ENCODE results near the gene OLIG2. TPM values are rescaled to one million over a fixed set of nuclear protein-coding genes. Genes with fewer than 3 reads are reported as not detected.

The OLIG2 gene
- total RNA-seq, 4 donors from 2014 or later, result not detected

GRCh38 chr21:33035147-33035546 is 9.4 kb downstream of the OLIG2 start:
- no peaks in the 10 kb centered on the region for H3K9me3 ChIP-seq
- H3K4me1 ChIP-seq, result no peaks in the 10 kb centered on the region
- no peaks in the 10 kb centered on the region for H3K36me3 ChIP-seq
- TF ChIP-seq CTCF (IDR thresholded peaks at IDR 0.05) (no peak), POLR2A (IDR thresholded peaks at IDR 0.05) (no peak)
- DNase-seq, result no peak
- no peak overlapping the region for H3K27ac ChIP-seq
- H3K4me3 ChIP-seq, result no peak overlapping the region
- H3K27me3 ChIP-seq, result peaks cover 0 to 19% of the 10 kb centered on the region in 2 donors

GRCh38 chr21:33036430-33037162 is 10.9 kb downstream of the OLIG2 start:
- DNase-seq, result no peak
- Histone ChIP-seq H3K36me3 (no peaks in the 10 kb centered on the region), H3K4me1 (no peaks in the 10 kb centered on the region), H3K4me3 (no peak overlapping the region), H3K27ac (no peak overlapping the region), H3K27me3 (peaks cover 0 to 11% of the 10 kb centered on the region in 2 donors), H3K9me3 (no peaks in the 10 kb centered on the region)
- TF ChIP-seq CTCF (IDR thresholded peaks at IDR 0.05) (no peak), POLR2A (IDR thresholded peaks at IDR 0.05) (no peak)

GRCh38 chr21:33037501-33037900 is 11.8 kb downstream of the OLIG2 start:
- Histone ChIP-seq H3K9me3 (no peaks in the 10 kb centered on the region), H3K27me3 (peaks cover 0 to 7% of the 10 kb centered on the region in 2 donors), H3K4me1 (no peaks in the 10 kb centered on the region), H3K4me3 (no peak overlapping the region), H3K27ac (no peak overlapping the region), H3K36me3 (no peaks in the 10 kb centered on the region)
- DNase-seq, result no peak
- no peak for TF ChIP-seq CTCF (IDR thresholded peaks at IDR 0.05)
- no peak for TF ChIP-seq POLR2A (IDR thresholded peaks at IDR 0.05)

GRCh38 chr21:33039536-33039935 is 13.8 kb downstream of the OLIG2 start:
- TF ChIP-seq CTCF (IDR thresholded peaks at IDR 0.05), result no peak
- no peak for TF ChIP-seq POLR2A (IDR thresholded peaks at IDR 0.05)
- H3K27ac ChIP-seq, result no peak overlapping the region
- H3K27me3 ChIP-seq, result no peaks in the 10 kb centered on the region
- no peaks in the 10 kb centered on the region for H3K4me1 ChIP-seq
- no peak overlapping the region for H3K4me3 ChIP-seq
- H3K36me3 ChIP-seq, result no peaks in the 10 kb centered on the region
- no peaks in the 10 kb centered on the region for H3K9me3 ChIP-seq
- DNase-seq, result no peak

- H3K36me3 ChIP-seq, result no peaks in the 10 kb centered on the region
Measured at GRCh38 chr21:33040215-33040614, 14.5 kb downstream of the OLIG2 start.

More at GRCh38 chr21:33040215-33040614, 14.5 kb downstream of the OLIG2 start:
- Histone ChIP-seq H3K9me3 (no peaks in the 10 kb centered on the region), H3K4me3 (no peak overlapping the region), H3K27ac (no peak overlapping the region), H3K4me1 (no peaks in the 10 kb centered on the region), H3K27me3 (no peaks in the 10 kb centered on the region)
- TF ChIP-seq CTCF (IDR thresholded peaks at IDR 0.05) (no peak), POLR2A (IDR thresholded peaks at IDR 0.05) (no peak)
- no peak for DNase-seq
